Measurements from ENCODE around the gene BICD1. TPM values are rescaled to one million over a fixed set of nuclear protein-coding genes. Genes with fewer than 3 reads are reported as not detected.

BICD1 gene
- total RNA-seq, 2 donors from 2014 or later, result 7.8 to 15.7 TPM

- no peaks in the 10 kb centered on the region for H3K4me1 Mint-ChIP-seq
- no peaks in the 10 kb centered on the region for H3K36me3 Mint-ChIP-seq (ENCODE audit: low read depth)
- peaks cover 23% of the 10 kb centered on the region for H3K27me3 Mint-ChIP-seq
- ATAC-seq (replicated peaks), result no peak
- no peak overlapping the region for H3K27ac Mint-ChIP-seq
- no peak overlapping the region for H3K4me3 Mint-ChIP-seq
- H3K9me3 Mint-ChIP-seq, result no peaks in the 10 kb centered on the region
Measured at GRCh38 chr12:32397696-32398095, 291.0 kb downstream of the BICD1 start.

- peaks cover 28% of the 10 kb centered on the region for H3K27me3 Mint-ChIP-seq
- H3K4me1 Mint-ChIP-seq, result no peaks in the 10 kb centered on the region
- H3K27ac Mint-ChIP-seq, result no peak overlapping the region
- H3K9me3 Mint-ChIP-seq, result no peaks in the 10 kb centered on the region
- no peak for ATAC-seq (replicated peaks)
- peak overlapping the region; percentile 75 for H3K4me3 Mint-ChIP-seq
- H3K36me3 Mint-ChIP-seq (ENCODE audit: low read depth), result no peaks in the 10 kb centered on the region
Measured at GRCh38 chr12:32398181-32398580, 291.5 kb downstream of the BICD1 start.

- Mint-ChIP-seq H3K27ac (no peak overlapping the region), H3K36me3 (ENCODE audit: low read depth) (no peaks in the 10 kb centered on the region), H3K27me3 (peaks cover 30% of the 10 kb centered on the region), H3K9me3 (no peaks in the 10 kb centered on the region), H3K4me3 (peak overlapping the region; percentile 75), H3K4me1 (no peaks in the 10 kb centered on the region)
- ATAC-seq (replicated peaks), result no peak
Measured at GRCh38 chr12:32398816-32399369, 292.2 kb downstream of the BICD1 start.

- Mint-ChIP-seq H3K36me3 (ENCODE audit: low read depth) (no peaks in the 10 kb centered on the region), H3K4me3 (peak within 1 kb of the TSS; percentile 75), H3K27ac (no peak within 1 kb of the TSS), H3K9me3 (no peaks in the 10 kb centered on the region), H3K4me1 (no peaks in the 10 kb centered on the region), H3K27me3 (peaks cover 30% of the 10 kb centered on the region)
- peak; percentile 92 for ATAC-seq (replicated peaks)
Measured at GRCh38 chr12:32399370-32400113, 292.9 kb downstream of the BICD1 start, which contains the start of gene FGD4. Gene FGD4, plus strand, starts transcription at chr12:32399558.

GRCh38 chr12:32400114-32400672, 293.5 kb downstream of the BICD1 start:
- Mint-ChIP-seq H3K27ac (no peak overlapping the region), H3K27me3 (peaks cover 30% of the 10 kb centered on the region), H3K9me3 (no peaks in the 10 kb centered on the region), H3K36me3 (ENCODE audit: low read depth) (no peaks in the 10 kb centered on the region), H3K4me3 (peak overlapping the region; percentile 35), H3K4me1 (no peaks in the 10 kb centered on the region)
- ATAC-seq (replicated peaks), result no peak

- ATAC-seq (replicated peaks), result no peak
- H3K36me3 Mint-ChIP-seq (ENCODE audit: low read depth), result no peaks in the 10 kb centered on the region
- H3K27ac Mint-ChIP-seq, result no peak overlapping the region
- H3K9me3 Mint-ChIP-seq, result no peaks in the 10 kb centered on the region
- H3K4me1 Mint-ChIP-seq, result no peaks in the 10 kb centered on the region
- peak overlapping the region; percentile 35 for H3K4me3 Mint-ChIP-seq
- peaks cover 30% of the 10 kb centered on the region for H3K27me3 Mint-ChIP-seq
Measured at GRCh38 chr12:32400866-32401265, 294.2 kb downstream of the BICD1 start.

GRCh38 chr12:32402170-32402569, 295.5 kb downstream of the BICD1 start:
- Mint-ChIP-seq H3K27ac (no peak overlapping the region), H3K36me3 (ENCODE audit: low read depth) (no peaks in the 10 kb centered on the region), H3K4me3 (no peak overlapping the region), H3K4me1 (no peaks in the 10 kb centered on the region), H3K27me3 (peaks cover 27% of the 10 kb centered on the region), H3K9me3 (no peaks in the 10 kb centered on the region)
- no peak for ATAC-seq (replicated peaks)

GRCh38 chr12:32402946-32403345, 296.3 kb downstream of the BICD1 start:
- Mint-ChIP-seq H3K9me3 (no peaks in the 10 kb centered on the region), H3K27me3 (peaks cover 26% of the 10 kb centered on the region), H3K4me3 (no peak overlapping the region), H3K36me3 (ENCODE audit: low read depth) (no peaks in the 10 kb centered on the region), H3K27ac (no peak overlapping the region), H3K4me1 (no peaks in the 10 kb centered on the region)
- ATAC-seq (replicated peaks), result no peak

- Mint-ChIP-seq H3K36me3 (ENCODE audit: low read depth) (no peaks in the 10 kb centered on the region), H3K4me3 (no peak overlapping the region), H3K9me3 (no peaks in the 10 kb centered on the region), H3K27me3 (peaks cover 14% of the 10 kb centered on the region), H3K4me1 (no peaks in the 10 kb centered on the region), H3K27ac (no peak overlapping the region)
- no peak for ATAC-seq (replicated peaks)
Measured at GRCh38 chr12:32407795-32408194, 301.1 kb downstream of the BICD1 start.

GRCh38 chr12:32413412-32413811, 306.8 kb downstream of the BICD1 start:
- Mint-ChIP-seq H3K9me3 (no peaks in the 10 kb centered on the region), H3K27me3 (peaks cover 8% of the 10 kb centered on the region)

GRCh38 chr12:32418221-32418620, 311.6 kb downstream of the BICD1 start:
- no peaks in the 10 kb centered on the region for H3K9me3 Mint-ChIP-seq
- H3K27me3 Mint-ChIP-seq, result peaks cover 13% of the 10 kb centered on the region
- ATAC-seq (replicated peaks), result no peak
- no peak overlapping the region for H3K27ac Mint-ChIP-seq
- no peaks in the 10 kb centered on the region for H3K36me3 Mint-ChIP-seq (ENCODE audit: low read depth)
- no peaks in the 10 kb centered on the region for H3K4me1 Mint-ChIP-seq
- H3K4me3 Mint-ChIP-seq, result no peak overlapping the region

More at GRCh38 chr12:32413412-32413811, 306.8 kb downstream of the BICD1 start:
- no peak for ATAC-seq (replicated peaks)
- H3K4me3 Mint-ChIP-seq, result no peak overlapping the region
- no peaks in the 10 kb centered on the region for H3K36me3 Mint-ChIP-seq (ENCODE audit: low read depth)
- H3K4me1 Mint-ChIP-seq, result no peaks in the 10 kb centered on the region
- no peak overlapping the region for H3K27ac Mint-ChIP-seq

GRCh38 chr12:32418903-32419519, 312.4 kb downstream of the BICD1 start:
- H3K27me3 Mint-ChIP-seq, result peaks cover 13% of the 10 kb centered on the region
- H3K4me1 Mint-ChIP-seq, result no peaks in the 10 kb centered on the region
- H3K4me3 Mint-ChIP-seq, result no peak overlapping the region
- no peak overlapping the region for H3K27ac Mint-ChIP-seq
- no peaks in the 10 kb centered on the region for H3K36me3 Mint-ChIP-seq (ENCODE audit: low read depth)
- no peak for ATAC-seq (replicated peaks)
- no peaks in the 10 kb centered on the region for H3K9me3 Mint-ChIP-seq

GRCh38 chr12:32419520-32419960, 312.9 kb downstream of the BICD1 start:
- H3K36me3 Mint-ChIP-seq (ENCODE audit: low read depth), result no peaks in the 10 kb centered on the region
- H3K27ac Mint-ChIP-seq, result no peak overlapping the region
- H3K4me3 Mint-ChIP-seq, result no peak overlapping the region
- no peaks in the 10 kb centered on the region for H3K4me1 Mint-ChIP-seq
- no peak for ATAC-seq (replicated peaks)
- peaks cover 16% of the 10 kb centered on the region for H3K27me3 Mint-ChIP-seq
- H3K9me3 Mint-ChIP-seq, result no peaks in the 10 kb centered on the region

GRCh38 chr12:32420356-32420755, 313.7 kb downstream of the BICD1 start:
- Mint-ChIP-seq H3K4me3 (no peak overlapping the region), H3K27ac (no peak overlapping the region), H3K27me3 (peaks cover 11% of the 10 kb centered on the region), H3K4me1 (no peaks in the 10 kb centered on the region), H3K9me3 (no peaks in the 10 kb centered on the region), H3K36me3 (ENCODE audit: low read depth) (no peaks in the 10 kb centered on the region)
- ATAC-seq (replicated peaks), result no peak

- Mint-ChIP-seq H3K4me1 (no peaks in the 10 kb centered on the region), H3K9me3 (peaks cover 8% of the 10 kb centered on the region), H3K27ac (no peak overlapping the region), H3K27me3 (peaks cover 20% of the 10 kb centered on the region), H3K4me3 (no peak overlapping the region), H3K36me3 (ENCODE audit: low read depth) (peaks cover 5% of the 10 kb centered on the region)
- ATAC-seq (replicated peaks), result no peak
Measured at GRCh38 chr12:32423559-32423958, 316.9 kb downstream of the BICD1 start.
